GM23338 (cell line): Measurements from ENCODE around the gene RFX4. TPM values are rescaled to one million over a fixed set of nuclear protein-coding genes. Genes with fewer than 3 reads are reported as not detected.

Experiments used
- ATAC-seq: fragments of 200-7000 bp; cut with Tn5 transposase; 3 replicates; pipeline ENCODE4 v1.9.1; 2020
- DNase-seq: peaks from one replicate; pipeline ENCODE4 v3.0.0-alpha.2; 2015; ENCODE audit warnings: low spot score
- H2AFZ ChIP-seq: fragments of 200-600 bp; sonication (generic); 2 replicates; pipeline ENCODE4 v1.8.0; 2016; ENCODE audit warnings: antibody characterized with exemption, mild to moderate bottlenecking, moderate library complexity
- H3F3A ChIP-seq: fragments of 200-600 bp; sonication (generic); replicated peaks from 2 replicates; pipeline ENCODE4 v1.8.0; 2017; ENCODE audit warnings: antibody characterized with exemption, mixed run types, low read depth
- H3K27ac ChIP-seq: fragments of 200-600 bp; sonication (generic); 2 replicates; pipeline ENCODE4 v1.6.1; 2016; ENCODE audit warnings: low read depth
- H3K27me3 ChIP-seq: fragments of 200-600 bp; sonication (generic); 2 replicates; pipeline ENCODE4 v1.8.0; 2016; ENCODE audit warnings: mild to moderate bottlenecking, mixed run types, moderate library complexity; ENCODE audit not compliant: insufficient read depth
- H3K36me3 ChIP-seq: fragments of 200-600 bp; sonication (generic); 2 replicates; pipeline ENCODE4 v1.8.0; 2016; ENCODE audit warnings: mild to moderate bottlenecking; ENCODE audit not compliant: insufficient read depth
- H3K4me1 ChIP-seq: fragments of 200-600 bp; sonication (generic); 2 replicates; pipeline ENCODE4 v1.8.0; 2016; ENCODE audit warnings: mild to moderate bottlenecking, moderate library complexity; ENCODE audit not compliant: insufficient read depth
- H3K4me2 ChIP-seq: fragments of 200-600 bp; sonication (generic); 2 replicates; pipeline ENCODE4 v1.7.1; 2017; ENCODE audit warnings: mixed run types
- H3K4me3 ChIP-seq: fragments of 200-600 bp; sonication (generic); 2 replicates; pipeline ENCODE4 v1.6.1; 2016; ENCODE audit warnings: mixed run types
- H3K79me2 ChIP-seq: fragments of 200-600 bp; sonication (generic); replicated peaks from 2 replicates; pipeline ENCODE4 v1.8.0; 2017; ENCODE audit warnings: mild to moderate bottlenecking; ENCODE audit not compliant: insufficient read depth
- H3K9me2 ChIP-seq: fragments of 200-600 bp; sonication (generic); 2 replicates; pipeline ENCODE4 v1.8.0; 2017; ENCODE audit not compliant: insufficient read depth
- H4K20me1 ChIP-seq: fragments of 200-600 bp; sonication (generic); replicated peaks from 2 replicates; pipeline ENCODE4 v1.8.0; 2017; ENCODE audit warnings: mild to moderate bottlenecking; ENCODE audit not compliant: insufficient read depth
- H3K27ac Mint-ChIP-seq: 2 replicates; pipeline ENCODE4 v1.8.0; 2020; ENCODE audit warnings: inconsistent platforms, mild to moderate bottlenecking, moderate library complexity, mixed read lengths
- H3K27me3 Mint-ChIP-seq: 3 replicates; pipeline ENCODE4 v1.8.0; 2022; ENCODE audit warnings: low read depth, mild to moderate bottlenecking, moderate library complexity, mixed read lengths, inconsistent platforms; ENCODE audit not compliant: insufficient read depth, poor library complexity
- H3K36me3 Mint-ChIP-seq: 3 replicates; pipeline ENCODE4 v1.8.0; 2021; ENCODE audit warnings: low read depth, mild to moderate bottlenecking, inconsistent platforms, moderate library complexity, mixed read lengths
- H3K4me1 Mint-ChIP-seq: 3 replicates; pipeline ENCODE4 v1.8.0; 2020; ENCODE audit warnings: mild to moderate bottlenecking, inconsistent platforms, mixed read lengths
- H3K4me3 Mint-ChIP-seq: 3 replicates; pipeline ENCODE4 v1.8.0; 2021; ENCODE audit warnings: moderate library complexity, mild to moderate bottlenecking, inconsistent platforms, mixed read lengths
- H3K9me3 Mint-ChIP-seq: 3 replicates; pipeline ENCODE4 v1.8.0; 2020; ENCODE audit warnings: moderate library complexity, mild to moderate bottlenecking, inconsistent platforms, mixed read lengths
- CREB1 ChIP-seq: fragments of 250-450 bp; sonication (Bioruptor Pico); IDR thresholded peaks from 2 replicates; pipeline ENCODE4 v1.5.0; 2020; ENCODE audit warnings: low read depth, mild to moderate bottlenecking, moderate library complexity
- EZH2 ChIP-seq: fragments of 200-600 bp; sonication (generic); IDR thresholded peaks from one replicate; pipeline ENCODE4 v1.8.0; 2017; ENCODE audit warnings: antibody characterized with exemption, mild to moderate bottlenecking, low read depth; ENCODE audit not compliant: unreplicated experiment
- EZH2phosphoT487 ChIP-seq: fragments of 200-600 bp; sonication (generic); IDR thresholded peaks from one replicate; pipeline ENCODE4 v1.8.1; 2018; ENCODE audit warnings: antibody characterized with exemption; ENCODE audit not compliant: unreplicated experiment
- JUNB ChIP-seq: IDR thresholded peaks from one replicate; pipeline ENCODE4 v1.6.1; 2016; ENCODE audit warnings: antibody characterized with exemption; ENCODE audit not compliant: unreplicated experiment
- NANOG ChIP-seq: IDR thresholded peaks from 2 replicates; pipeline ENCODE4 v1.6.1; 2016; ENCODE audit warnings: antibody characterized with exemption, borderline replicate concordance
- POLR2AphosphoS5 ChIP-seq: IDR thresholded peaks from 2 replicates; pipeline ENCODE4 v1.6.1; 2016; ENCODE audit warnings: antibody characterized with exemption, low read depth
- STAT1 ChIP-seq: IDR thresholded peaks from one replicate; pipeline ENCODE4 v1.6.1; 2016; ENCODE audit warnings: antibody characterized with exemption; ENCODE audit not compliant: unreplicated experiment
- ZNF114 ChIP-seq: fragments of 250-450 bp; sonication (Bioruptor Pico); IDR thresholded peaks from 2 replicates; pipeline ENCODE4 v1.5.0; 2020; ENCODE audit warnings: mild to moderate bottlenecking, moderate library complexity
- ZNF331 ChIP-seq: fragments of 250-450 bp; sonication (Bioruptor Pico); IDR thresholded peaks from 2 replicates; pipeline ENCODE4 v1.5.0; 2020; ENCODE audit warnings: low read depth, mild to moderate bottlenecking, moderate library complexity
- polyA plus RNA-seq: library from polyadenylated mRNA; unstranded; fragments of >200 nt; fragmentation: Nextera tagmentation; extraction: Ambion mirVana; gene quantifications from 2 replicates; pipeline ENCODE4 v1.2.1, GENCODE V29; 2016
- total RNA-seq: library from RNA; depleted of rRNA; stranded (reverse); fragments of >200 nt; shearing (Covaris generic); gene quantifications from 2 replicates; pipeline ENCODE4 v1.2.3, GENCODE V29; 2014
- TF ChIP-seq, protein P1 (sequence below), 2 experiments: fragments of 200-600 bp in 1 of 2; sonication (generic) in 1 of 2; conservative IDR thresholded peaks; 2 replicates each; pipeline versions ENCODE4 v1.5.1 to v1.6.1; 2016 to 2017; ENCODE audit warnings: antibody characterized with exemption in 2 of 2, low read depth in 2 of 2, mild to moderate bottlenecking in 2 of 2, moderate library complexity in 1 of 2
- TF ChIP-seq, protein P2 (sequence below): IDR thresholded peaks from one replicate; pipeline ENCODE4 v1.6.1; 2018; ENCODE audit warnings: antibody characterized with exemption; ENCODE audit not compliant: unreplicated experiment

The RFX4 gene
- total and polyA plus RNA-seq, 2 experiments from 2014 or later = 0.23 TPM; not detected in 1

DNA sequence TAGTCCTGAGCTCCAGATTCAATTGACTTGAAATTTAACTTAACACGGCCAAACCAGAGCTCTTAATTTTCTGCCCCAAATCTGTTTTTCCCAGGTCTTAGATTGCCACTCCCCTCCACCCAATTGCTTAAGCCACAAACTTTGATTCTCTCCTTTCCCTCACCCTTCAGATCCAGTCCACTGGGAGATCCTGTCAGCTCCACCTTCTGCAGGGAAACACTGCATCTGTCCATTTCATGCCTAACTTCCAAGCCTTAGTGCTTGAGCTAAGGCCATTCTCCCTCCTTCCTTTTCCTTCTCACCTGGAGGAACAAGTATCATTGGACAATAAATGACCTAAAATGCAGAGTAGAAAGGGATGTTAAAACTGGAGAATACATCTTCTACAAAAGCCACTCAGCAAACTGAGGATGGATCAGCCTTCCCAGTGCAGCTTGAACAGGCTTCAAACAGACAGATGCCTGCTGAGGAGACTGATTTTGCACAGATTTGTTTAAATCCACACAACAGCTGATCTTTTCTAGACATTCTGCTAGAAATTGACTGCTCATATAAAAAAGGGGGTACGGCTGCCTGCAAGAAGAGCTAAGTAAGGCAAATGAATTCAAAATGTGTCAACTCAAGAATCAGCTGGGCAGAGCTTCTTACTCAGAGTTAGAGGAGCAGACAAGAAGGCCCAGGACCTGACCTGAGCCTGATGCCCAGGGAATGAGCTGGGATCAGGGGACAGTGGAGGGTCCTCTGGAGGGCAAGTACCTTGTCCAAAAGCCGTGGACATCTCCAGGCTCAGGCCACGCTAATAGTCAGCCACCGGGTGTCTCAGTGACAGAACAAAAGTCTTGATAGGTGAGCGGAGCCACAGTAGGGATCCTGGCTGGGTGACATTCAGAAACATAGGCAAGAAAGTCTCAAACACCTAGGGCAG, 110.4 kb downstream of the RFX4 start:
- Mint-ChIP-seq H3K4me3 (no peak overlapping the region), H3K4me1 (no peaks in the 10 kb centered on the region), H3K27ac (no peak overlapping the region), H3K27me3 (peaks cover 5% of the 10 kb centered on the region), H3K9me3 (no peaks in the 10 kb centered on the region), H3K36me3 (no peaks in the 10 kb centered on the region)
- Histone ChIP-seq H3K4me3 (no peak overlapping the region), H3K79me2 (no peaks in the 10 kb centered on the region), H3K4me2 (no peak overlapping the region), H2AFZ (no peak overlapping the region), H3K36me3 (no peaks in the 10 kb centered on the region), H3K27ac (no peak overlapping the region), H3K9me2 (peaks cover 2% of the 10 kb centered on the region; the same call in 1 of the 2 replicates), H3K4me1 (no peaks in the 10 kb centered on the region), H3K27me3 (no peaks in the 10 kb centered on the region), H3F3A (no peaks in the 10 kb centered on the region), H4K20me1 (no peaks in the 10 kb centered on the region)
- DNase-seq (no peak), ATAC-seq (no peak)
- no peak for TF ChIP-seq NANOG
- TF ChIP-seq JUNB = no peak
- TF ChIP-seq POLR2AphosphoS5 = no peak
- TF ChIP-seq STAT1 = no peak
- TF ChIP-seq CREB1 = no peak
- no peak for TF ChIP-seq ZNF331 (CRISPR knock-in tag)
- TF ChIP-seq, protein P1, sequence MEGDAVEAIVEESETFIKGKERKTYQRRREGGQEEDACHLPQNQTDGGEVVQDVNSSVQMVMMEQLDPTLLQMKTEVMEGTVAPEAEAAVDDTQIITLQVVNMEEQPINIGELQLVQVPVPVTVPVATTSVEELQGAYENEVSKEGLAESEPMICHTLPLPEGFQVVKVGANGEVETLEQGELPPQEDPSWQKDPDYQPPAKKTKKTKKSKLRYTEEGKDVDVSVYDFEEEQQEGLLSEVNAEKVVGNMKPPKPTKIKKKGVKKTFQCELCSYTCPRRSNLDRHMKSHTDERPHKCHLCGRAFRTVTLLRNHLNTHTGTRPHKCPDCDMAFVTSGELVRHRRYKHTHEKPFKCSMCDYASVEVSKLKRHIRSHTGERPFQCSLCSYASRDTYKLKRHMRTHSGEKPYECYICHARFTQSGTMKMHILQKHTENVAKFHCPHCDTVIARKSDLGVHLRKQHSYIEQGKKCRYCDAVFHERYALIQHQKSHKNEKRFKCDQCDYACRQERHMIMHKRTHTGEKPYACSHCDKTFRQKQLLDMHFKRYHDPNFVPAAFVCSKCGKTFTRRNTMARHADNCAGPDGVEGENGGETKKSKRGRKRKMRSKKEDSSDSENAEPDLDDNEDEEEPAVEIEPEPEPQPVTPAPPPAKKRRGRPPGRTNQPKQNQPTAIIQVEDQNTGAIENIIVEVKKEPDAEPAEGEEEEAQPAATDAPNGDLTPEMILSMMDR (conservative IDR thresholded peaks at IDR 0.05; ENCODE audit: low read depth in 2 of 2) = no peak
- TF ChIP-seq, protein P2, sequence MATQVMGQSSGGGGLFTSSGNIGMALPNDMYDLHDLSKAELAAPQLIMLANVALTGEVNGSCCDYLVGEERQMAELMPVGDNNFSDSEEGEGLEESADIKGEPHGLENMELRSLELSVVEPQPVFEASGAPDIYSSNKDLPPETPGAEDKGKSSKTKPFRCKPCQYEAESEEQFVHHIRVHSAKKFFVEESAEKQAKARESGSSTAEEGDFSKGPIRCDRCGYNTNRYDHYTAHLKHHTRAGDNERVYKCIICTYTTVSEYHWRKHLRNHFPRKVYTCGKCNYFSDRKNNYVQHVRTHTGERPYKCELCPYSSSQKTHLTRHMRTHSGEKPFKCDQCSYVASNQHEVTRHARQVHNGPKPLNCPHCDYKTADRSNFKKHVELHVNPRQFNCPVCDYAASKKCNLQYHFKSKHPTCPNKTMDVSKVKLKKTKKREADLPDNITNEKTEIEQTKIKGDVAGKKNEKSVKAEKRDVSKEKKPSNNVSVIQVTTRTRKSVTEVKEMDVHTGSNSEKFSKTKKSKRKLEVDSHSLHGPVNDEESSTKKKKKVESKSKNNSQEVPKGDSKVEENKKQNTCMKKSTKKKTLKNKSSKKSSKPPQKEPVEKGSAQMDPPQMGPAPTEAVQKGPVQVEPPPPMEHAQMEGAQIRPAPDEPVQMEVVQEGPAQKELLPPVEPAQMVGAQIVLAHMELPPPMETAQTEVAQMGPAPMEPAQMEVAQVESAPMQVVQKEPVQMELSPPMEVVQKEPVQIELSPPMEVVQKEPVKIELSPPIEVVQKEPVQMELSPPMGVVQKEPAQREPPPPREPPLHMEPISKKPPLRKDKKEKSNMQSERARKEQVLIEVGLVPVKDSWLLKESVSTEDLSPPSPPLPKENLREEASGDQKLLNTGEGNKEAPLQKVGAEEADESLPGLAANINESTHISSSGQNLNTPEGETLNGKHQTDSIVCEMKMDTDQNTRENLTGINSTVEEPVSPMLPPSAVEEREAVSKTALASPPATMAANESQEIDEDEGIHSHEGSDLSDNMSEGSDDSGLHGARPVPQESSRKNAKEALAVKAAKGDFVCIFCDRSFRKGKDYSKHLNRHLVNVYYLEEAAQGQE = no peak
- no peak for TF ChIP-seq EZH2phosphoT487
- TF ChIP-seq ZNF114 = no peak
- no peak for TF ChIP-seq EZH2
